ENCODE data around the gene HS3ST6. TPM values are rescaled to one million over a fixed set of nuclear protein-coding genes. Genes with fewer than 3 reads are reported as not detected.
A peak's percentile ranks its signal among the peaks of the same experiment; 100 is the strongest.

The HS3ST6 gene
- total RNA-seq (2014; rRNA removed; shearing (Covaris generic)) (not detected in 2 replicates), polyA plus RNA-seq (2016; fragmentation: Nextera tagmentation; extraction: Ambion mirVana) (not detected in 2 replicates)

DNA sequence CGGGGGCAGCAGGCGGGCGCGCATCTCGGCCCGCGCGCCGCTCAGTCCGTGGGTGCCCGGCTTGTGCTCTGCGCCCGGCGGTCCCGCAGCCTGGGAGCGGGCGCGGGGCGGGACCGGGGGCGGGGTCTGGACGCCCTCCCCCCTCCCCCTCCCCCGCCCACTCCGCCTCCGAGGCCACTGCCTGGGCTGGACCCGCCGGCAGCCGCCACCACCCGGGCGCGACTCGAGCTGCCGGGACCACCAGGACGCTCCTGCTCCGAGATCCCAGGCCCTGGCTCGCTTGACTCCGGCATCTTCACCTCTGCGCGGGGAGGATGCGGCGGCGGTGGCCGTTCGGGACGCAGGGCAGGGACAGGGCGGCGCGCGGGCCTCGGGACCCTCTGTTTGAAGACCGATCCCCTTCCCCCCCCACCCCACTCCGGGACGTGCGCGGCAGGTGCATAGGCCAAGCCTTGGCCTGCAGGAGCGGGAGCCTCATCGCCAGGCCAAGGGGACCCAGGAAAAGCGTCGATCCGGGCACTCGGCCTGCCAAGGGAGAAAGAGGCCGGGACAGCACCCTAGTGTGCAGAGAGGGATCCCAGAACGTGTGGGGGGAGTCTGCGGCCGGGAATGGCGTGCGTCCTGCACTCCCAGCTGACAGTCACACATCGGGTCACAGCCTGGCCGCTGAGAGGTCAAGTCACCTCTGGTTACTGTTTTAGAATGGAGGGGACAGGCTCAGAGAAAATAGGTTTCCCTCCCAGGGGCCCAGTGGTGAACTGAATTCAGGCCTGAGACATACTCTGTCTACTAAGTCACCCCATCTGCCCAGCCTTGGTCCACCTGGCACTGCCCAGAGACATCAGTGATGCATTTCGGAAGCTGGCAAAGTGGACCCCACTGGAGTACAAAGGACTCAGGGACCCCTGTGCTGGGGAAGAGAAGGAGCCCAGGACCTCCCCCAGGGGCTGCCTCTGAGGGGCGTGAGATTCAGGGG is at the start of gene HS3ST6:
TSS of gene HS3ST6 (minus strand) at position 65 of the 976 bp plus-strand sequence. CDS start 92 bp downstream, outside the sequence.
- in situ Hi-C loops (cut with MboI), result no loop called here
- 3 to 4% methylated on average over 37 to 56 of the region's 71 CpGs for WGBS, 2 experiments (ENCODE audit: low coverage in 1 of 2, low lambda C conversion rate in 2 of 2, missing lambda C conversion rate in 2 of 2)
- Histone ChIP-seq H3K36me3 (ENCODE audit: low read depth) (no peaks in the 10 kb centered on the region), H3K9me3 (ENCODE audit: low read depth) (no peaks in the 10 kb centered on the region), H3K9me2 (ENCODE audit: insufficient read depth) (no peaks in the 10 kb centered on the region), H3K79me2 (ENCODE audit: insufficient read depth) (no peaks in the 10 kb centered on the region), H3K4me3 (no peak within 1 kb of the TSS), H3K9ac (no peak within 1 kb of the TSS), H3K4me2 (ENCODE audit: unreplicated experiment) (no peak within 1 kb of the TSS), H2AFZ (no peak within 1 kb of the TSS), H3K27me3 (replicated peaks; ENCODE audit: insufficient read depth) (peaks cover 66% of the 10 kb centered on the region), H3K27ac (no peak within 1 kb of the TSS), H3F3A (ENCODE audit: insufficient read depth) (no peaks in the 10 kb centered on the region), H4K20me1 (ENCODE audit: insufficient read depth) (no peaks in the 10 kb centered on the region), H3K4me1 (ENCODE audit: insufficient read depth) (no peaks in the 10 kb centered on the region)
- DNase-seq, result no peak
- no peak for TF ChIP-seq EZH2phosphoT487 (IDR thresholded peaks at IDR 0.05; ENCODE audit: insufficient read depth, low read depth)
- peak; percentile 12 for TF ChIP-seq EZH2 (IDR thresholded peaks at IDR 0.05; ENCODE audit: insufficient read depth, poor library complexity, severe bottlenecking)

DNA sequence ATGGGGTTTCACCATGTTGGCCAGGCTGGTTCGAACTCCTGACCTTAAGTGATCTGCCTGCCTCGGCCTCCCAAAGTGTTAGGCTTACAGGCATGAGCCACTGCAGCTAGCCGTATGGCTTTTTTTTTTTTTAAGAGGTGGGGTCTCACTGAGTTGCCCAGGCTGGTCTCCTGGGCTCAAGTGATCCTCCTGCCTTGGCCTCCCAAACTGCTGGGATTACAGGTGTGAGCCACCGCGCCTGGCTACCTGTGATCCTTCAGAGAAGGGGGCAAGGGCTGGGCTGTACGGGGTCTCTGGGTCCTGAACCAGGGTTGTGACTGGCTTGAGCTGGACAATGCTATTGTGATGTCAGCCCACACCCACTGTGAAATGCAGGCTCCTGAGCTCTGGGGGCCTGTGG is 48.2 kb upstream of the HS3ST6 start, which contains the start of gene RNF151:
TSS of gene RNF151 (plus strand) at position 397 of the 400 bp plus-strand sequence. CDS start 26 bp downstream, outside the sequence.
- Histone ChIP-seq H3K4me1 (ENCODE audit: insufficient read depth) (peaks cover 12% of the 10 kb centered on the region), H3K9me2 (ENCODE audit: insufficient read depth) (no peaks in the 10 kb centered on the region), H3K36me3 (ENCODE audit: low read depth) (peaks cover 24% of the 10 kb centered on the region), H3K79me2 (ENCODE audit: insufficient read depth) (peaks cover 60% of the 10 kb centered on the region), H3F3A (ENCODE audit: insufficient read depth) (peaks cover 25% of the 10 kb centered on the region), H3K27me3 (replicated peaks; ENCODE audit: insufficient read depth) (no peaks in the 10 kb centered on the region), H3K27ac (peak within 1 kb of the TSS; percentile 91), H3K4me2 (ENCODE audit: unreplicated experiment) (peak within 1 kb of the TSS; percentile 81), H3K9ac (peak within 1 kb of the TSS; percentile 97), H2AFZ (0 out of 2 replicates have a peak within 1 kb of the TSS, but pooled peaks have one; percentile 71), H3K4me3 (peak within 1 kb of the TSS; percentile 93), H4K20me1 (ENCODE audit: insufficient read depth) (no peaks in the 10 kb centered on the region), H3K9me3 (ENCODE audit: low read depth) (no peaks in the 10 kb centered on the region)
- TF ChIP-seq EZH2phosphoT487 (IDR thresholded peaks at IDR 0.05; ENCODE audit: insufficient read depth, low read depth), result no peak
- no peak for DNase-seq
- 96% methylated on average over 6 of the region's 6 CpGs for WGBS, 2 experiments (ENCODE audit: low coverage in 1 of 2, low lambda C conversion rate in 2 of 2, missing lambda C conversion rate in 2 of 2)
- in situ Hi-C loops (cut with MboI), result no loop called here

DNA sequence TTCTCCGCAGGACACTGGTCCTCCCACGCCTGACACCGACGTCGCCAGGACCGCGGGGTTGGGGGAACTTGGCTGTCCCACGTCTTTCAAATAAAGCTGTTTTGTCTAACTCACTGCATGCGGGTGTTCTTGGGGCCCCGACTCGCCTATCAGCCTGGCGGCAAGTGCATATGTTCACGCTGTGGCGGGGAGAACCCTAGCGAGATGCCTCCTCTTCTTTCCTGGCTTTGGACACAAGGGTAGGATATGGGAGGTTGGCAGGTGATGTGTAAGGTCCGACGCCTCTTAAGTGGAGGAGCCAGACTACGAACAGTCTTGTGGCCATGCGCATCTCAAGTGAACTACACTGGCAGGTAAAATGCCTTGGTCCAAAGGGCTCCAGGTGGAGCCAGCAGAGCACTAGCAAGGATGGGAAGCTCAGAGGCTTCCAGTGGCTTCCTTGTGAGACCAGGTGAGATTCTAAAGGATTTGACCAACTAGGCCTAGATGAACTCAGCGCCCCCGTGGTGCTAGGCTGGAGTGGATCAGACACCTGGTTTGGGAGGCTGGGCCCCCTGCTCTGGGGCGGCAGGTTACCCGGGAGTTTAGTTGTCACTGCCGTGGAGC is 47.3 kb upstream of the HS3ST6 start:
- peaks cover 61% of the 10 kb centered on the region for H3K79me2 ChIP-seq (ENCODE audit: insufficient read depth)
- peak; percentile 42 for DNase-seq
- H3F3A ChIP-seq (ENCODE audit: insufficient read depth), result peaks cover 33% of the 10 kb centered on the region
- peak overlapping the region; percentile 91 for H3K27ac ChIP-seq
- H3K36me3 ChIP-seq (ENCODE audit: low read depth), result peaks cover 24% of the 10 kb centered on the region
- TF ChIP-seq EZH2 (IDR thresholded peaks at IDR 0.05; ENCODE audit: insufficient read depth, poor library complexity, severe bottlenecking) (no peak), EZH2phosphoT487 (IDR thresholded peaks at IDR 0.05; ENCODE audit: insufficient read depth, low read depth) (no peak)
- H3K4me2 ChIP-seq (ENCODE audit: unreplicated experiment), result peak overlapping the region; percentile 81
- peaks cover 6% of the 10 kb centered on the region for H3K4me1 ChIP-seq (ENCODE audit: insufficient read depth)
- H3K27me3 ChIP-seq (replicated peaks; ENCODE audit: insufficient read depth), result no peaks in the 10 kb centered on the region
- no peaks in the 10 kb centered on the region for H3K9me3 ChIP-seq (ENCODE audit: low read depth)
- peak overlapping the region; percentile 93 for H3K4me3 ChIP-seq
- peak overlapping the region; percentile 71 for H2AFZ ChIP-seq
- no peaks in the 10 kb centered on the region for H4K20me1 ChIP-seq (ENCODE audit: insufficient read depth)
- WGBS, 2 experiments (ENCODE audit: low coverage in 1 of 2, low lambda C conversion rate in 2 of 2, missing lambda C conversion rate in 2 of 2), result 13 to 15% methylated on average over 24 of the region's 24 CpGs
- in situ Hi-C loops (cut with MboI), result no loop called here
- no peaks in the 10 kb centered on the region for H3K9me2 ChIP-seq (ENCODE audit: insufficient read depth)
- H3K9ac ChIP-seq, result peak overlapping the region; percentile 97

Data from GM23248 (cell line).